Right lobe of liver (tissue), 6 donors: ENCODE data around the gene BBX. TPM values are rescaled to one million over a fixed set of nuclear protein-coding genes. Genes with fewer than 3 reads are reported as not detected.

Experiments
- ATAC-seq, 4 donors: fragments of 200-7000 bp; cut with Tn5 transposase; one replicate each; pipeline ENCODE4 v1.9.1; 2020; ENCODE audit warnings: mild to moderate bottlenecking in 4 of 4, moderate library complexity in 4 of 4
- DNase-seq, 3 donors: peaks; one replicate each; pipeline ENCODE4 v3.0.0-alpha.2; 2020
- H3K27ac ChIP-seq, 3 donors: fragments of 200-600 bp; one replicate each; pipeline ENCODE4 v1.8.0; 2022
- H3K27me3 ChIP-seq, 2 donors: fragments of 200-600 bp; one replicate each; pipeline ENCODE4 v1.8.0; 2022
- H3K36me3 ChIP-seq, 4 donors: fragments of 200-600 bp; sonication (generic) in 1 of 4; one replicate each; pipeline versions ENCODE4 v1.5.1 to v1.8.0; 2017 to 2022; ENCODE audit warnings: control low read depth in 1 of 4
- H3K4me1 ChIP-seq, 4 donors: fragments of 200-600 bp; sonication (generic) in 1 of 4; one replicate each; pipeline versions ENCODE4 v1.5.1 to v1.8.0; 2017 to 2022; ENCODE audit warnings: control low read depth in 1 of 4
- H3K4me3 ChIP-seq, 3 donors: fragments of 200-600 bp; one replicate each; pipeline ENCODE4 v1.8.0; 2022
- H3K9me3 ChIP-seq, 4 donors: fragments of 200-600 bp; sonication (generic) in 1 of 4; one replicate each; pipeline versions ENCODE4 v1.5.1 to v1.8.0; 2017 to 2022; ENCODE audit warnings: control low read depth in 1 of 4
- CTCF ChIP-seq, 4 donors: fragments of 200-600 bp in 3 of 4; fragments of 450-650 bp in 1 of 4; IDR thresholded peaks; one replicate each; pipeline versions ENCODE4 v1.5.1 to v1.8.0; 2016 to 2022; ENCODE audit warnings: antibody characterized with exemption in 4 of 4, mild to moderate bottlenecking in 2 of 4
- POLR2A ChIP-seq: fragments of 450-650 bp; IDR thresholded peaks from one replicate; pipeline ENCODE4 v1.6.1; 2017; ENCODE audit warnings: antibody characterized with exemption, mild to moderate bottlenecking
- WGBS: methylation state at CpG from one replicate; pipeline ENCODE4 v1.1.6; 2018; ENCODE audit warnings: low coverage, low lambda C conversion rate; ENCODE audit not compliant: insufficient coverage; ENCODE audit errors: missing lambda C conversion rate; 5-methylcytosine and 5-hydroxymethylcytosine counted together
- intact Hi-C, 2 donors: fragments of 100-400 bp; cut with DNase I; formaldehyde crosslinking; loops; one replicate each; pipeline versions ENCODE4 v1.11.2 to v1.14.1; 2022
- total RNA-seq, 6 experiments: library from RNA; depleted of rRNA in 2 of 6; stranded (reverse); fragments of >200 nt in 2 of 6; fragmentation: NEBNext Ultra II Directional in 3 of 6; extraction: Animal tissue kit (Norgen Biotek cat#: 25700) in 3 of 6; gene quantifications; one replicate each; pipeline versions ENCODE4 v1.1.0 to v1.2.4, GENCODE V29; 2016 to 2023
- donor health status: DM: no; HTN: yes; CAD: no.
- donor health status: DM: no; HTN: no; CAD: no.
- donor health status: DM: no; HTN: no; CAD: no.
- donor health status: DM: no; HTN: yes; CAD: no.
- donor health status: DM: no; HTN: yes; CAD: no.

Gene BBX
- total RNA-seq, 6 experiments from 2014 or later, result 15.0 to 22.4 (median 19.1) TPM

- peak overlapping the region; percentile 73 to 80 (median 76) for H3K4me3 ChIP-seq
- 1% methylated on average over 21 of the region's 28 CpGs for WGBS
- peak; percentile 47 to 62 (median 58) for DNase-seq
- intact Hi-C loops, result no loop called here
- no peaks in the 10 kb centered on the region for H3K27me3 ChIP-seq
- H3K9me3 ChIP-seq, result no peaks in the 10 kb centered on the region
- peak in 3 of 4 donors; percentile 2 to 33 (median 13) for ATAC-seq
- peaks cover 0 to 7% (median 0%) of the 10 kb centered on the region in 4 donors for H3K4me1 ChIP-seq
- peak overlapping the region; percentile 84 to 92 (median 87) for H3K27ac ChIP-seq
- TF ChIP-seq POLR2A (no peak), CTCF (IDR thresholded peaks at IDR 0.05) (no peak)
- H3K36me3 ChIP-seq, result no peaks in the 10 kb centered on the region
These were observed 3.0 kb downstream of the BBX start for GRCh38 chr3:107525644-107526305.

- WGBS, result 72% methylated on average over 4 of the region's 9 CpGs
- intact Hi-C loops, result no loop called here
- no peaks in the 10 kb centered on the region for H3K9me3 ChIP-seq
- ATAC-seq (no peak), DNase-seq (no peak)
- H3K36me3 ChIP-seq, result no peaks in the 10 kb centered on the region
- H3K27me3 ChIP-seq, result no peaks in the 10 kb centered on the region
- H3K4me1 ChIP-seq, result no peaks in the 10 kb centered on the region
- TF ChIP-seq CTCF (IDR thresholded peaks at IDR 0.05) (no peak), POLR2A (no peak)
- H3K27ac ChIP-seq, result no peak overlapping the region
- no peak overlapping the region for H3K4me3 ChIP-seq
These were observed 9.2 kb downstream of the BBX start for GRCh38 chr3:107531917-107532469.

GRCh38 chr3:107540857-107541256 lies 18.1 kb downstream of the BBX start:
- ATAC-seq, result no peak
- Histone ChIP-seq H3K9me3 (no peaks in the 10 kb centered on the region), H3K27me3 (no peaks in the 10 kb centered on the region), H3K27ac (no peak overlapping the region), H3K36me3 (no peaks in the 10 kb centered on the region), H3K4me3 (no peak overlapping the region), H3K4me1 (no peaks in the 10 kb centered on the region)
- TF ChIP-seq POLR2A (no peak), CTCF (IDR thresholded peaks at IDR 0.05) (no peak)
- DNase-seq, result no peak
- 71% methylated on average over 3 of the region's 3 CpGs for WGBS
- intact Hi-C loops, result no loop called here

GRCh38 chr3:107542665-107543064 lies 19.9 kb downstream of the BBX start:
- 72% methylated on average over 2 of the region's 2 CpGs for WGBS
- Histone ChIP-seq H3K36me3 (no peaks in the 10 kb centered on the region), H3K4me1 (no peaks in the 10 kb centered on the region), H3K27ac (no peak overlapping the region), H3K4me3 (no peak overlapping the region), H3K27me3 (no peaks in the 10 kb centered on the region), H3K9me3 (no peaks in the 10 kb centered on the region)
- ATAC-seq (no peak), DNase-seq (no peak)
- intact Hi-C loops, result no loop called here
- TF ChIP-seq CTCF (IDR thresholded peaks at IDR 0.05), result no peak
- no peak for TF ChIP-seq POLR2A
